IMR-90 (cell line): Measurements from ENCODE around the gene DAAM1. TPM values are rescaled to one million over a fixed set of nuclear protein-coding genes. Genes with fewer than 3 reads are reported as not detected.
A peak's percentile ranks its signal among the peaks of the same experiment; 100 is the strongest.

Experiments
- ATAC-seq: fragments of 200-7000 bp; cut with Tn5 transposase; 2 replicates; pipeline ENCODE4 v1.9.1; 2020; ENCODE audit warnings: low read depth, mild to moderate bottlenecking, moderate library complexity
- BruUV-seq: library from RNA; stranded (reverse); fragments of 400-500 nt; replicated peaks from 2 replicates; lab custom pipeline; 2021; lab: Mats Ljungman, UMichigan
- CTCF ChIA-PET: fragments of 300-600 bp; formaldehyde crosslinking; extraction: SDS; loops from one replicate; lab custom pipeline; 2021; ENCODE audit warnings: antibody characterized with exemption; lab: Yijun Ruan, JAX
- POLR2A ChIA-PET: fragments of 300-600 bp; sonication (Branson Sonifier 250); formaldehyde crosslinking; loops from one replicate; lab custom pipeline; 2022; ENCODE audit warnings: antibody characterized with exemption; ENCODE audit not compliant: unreplicated experiment; lab: Charles Lee
- DNase-seq: peaks from one replicate; pipeline ENCODE4 v3.0.0; 2013
- H2AFZ ChIP-seq: replicated peaks from 2 replicates; pipeline ENCODE3; 2013; ENCODE audit warnings: low read length, mild to moderate bottlenecking; ENCODE audit not compliant: poor library complexity
- H2AK5ac ChIP-seq: 2 replicates; pipeline ENCODE4 v1.6.1; 2013; ENCODE audit warnings: low read depth, low read length, inconsistent platforms
- H2AK9ac ChIP-seq: replicated peaks from 2 replicates; pipeline ENCODE3; 2013; ENCODE audit warnings: mild to moderate bottlenecking, low read depth, low read length, moderate library complexity; ENCODE audit not compliant: poor library complexity
- H2BK120ac ChIP-seq: 2 replicates; pipeline ENCODE4 v1.6.1; 2013; ENCODE audit warnings: low read depth, low read length, inconsistent platforms
- H2BK15ac ChIP-seq: 3 replicates; pipeline ENCODE4 v1.6.1; 2013; ENCODE audit warnings: low read depth, low read length, inconsistent platforms
- H2BK20ac ChIP-seq: 2 replicates; pipeline ENCODE4 v1.6.1; 2013; ENCODE audit warnings: low read depth, mild to moderate bottlenecking, inconsistent platforms, low read length, moderate library complexity
- H2BK5ac ChIP-seq: 2 replicates; pipeline ENCODE4 v1.6.1; 2013; ENCODE audit warnings: mild to moderate bottlenecking, low read depth, low read length, inconsistent platforms; ENCODE audit not compliant: poor library complexity, severe bottlenecking
- H3K14ac ChIP-seq: replicated peaks from 2 replicates; pipeline ENCODE4 v1.6.1; 2013; ENCODE audit warnings: low read depth, low read length, inconsistent platforms
- H3K18ac ChIP-seq: 2 replicates; pipeline ENCODE4 v1.6.1; 2013; ENCODE audit warnings: low read depth, low read length, control low read depth
- H3K23ac ChIP-seq: 2 replicates; pipeline ENCODE4 v1.6.1; 2013; ENCODE audit warnings: low read depth, low read length, inconsistent platforms
- H3K27ac ChIP-seq: 2 replicates; pipeline ENCODE4 v1.5.1; 2013; ENCODE audit warnings: mild to moderate bottlenecking, control low read depth, low read length; ENCODE audit not compliant: insufficient read depth
- H3K27me3 ChIP-seq: 2 replicates; pipeline ENCODE4 v1.6.1; 2013; ENCODE audit warnings: low read length; ENCODE audit not compliant: control insufficient read depth, insufficient read depth
- H3K36me3 ChIP-seq: 2 replicates; pipeline ENCODE4 v1.6.1; 2013; ENCODE audit warnings: low read length, mixed read lengths; ENCODE audit not compliant: control insufficient read depth, insufficient read depth
- H3K4ac ChIP-seq: 2 replicates; pipeline ENCODE4 v1.6.1; 2013; ENCODE audit warnings: low read depth, low read length, inconsistent platforms
- H3K4me1 ChIP-seq: 2 replicates; pipeline ENCODE4 v1.6.1; 2013; ENCODE audit warnings: low read length, mixed read lengths; ENCODE audit not compliant: control insufficient read depth, insufficient read depth
- H3K4me2 ChIP-seq: 2 replicates; pipeline ENCODE4 v1.6.1; 2013; ENCODE audit warnings: low read depth, mild to moderate bottlenecking, control low read depth, low read length, moderate library complexity
- H3K4me3 ChIP-seq: 2 replicates; pipeline ENCODE4 v1.5.1; 2013; ENCODE audit warnings: low read depth, mild to moderate bottlenecking, control low read depth, low read length, moderate library complexity; ENCODE audit not compliant: insufficient read depth
- H3K56ac ChIP-seq: 2 replicates; pipeline ENCODE4 v1.6.1; 2013; ENCODE audit warnings: low read length, inconsistent platforms; ENCODE audit not compliant: insufficient read depth; ENCODE audit errors: extremely low read depth
- H3K79me1 ChIP-seq, 2 experiments: 2 replicates each; pipeline ENCODE4 v1.6.1; 2013; ENCODE audit warnings: low read length in 2 of 2, inconsistent platforms in 1 of 2, low read depth in 1 of 2
- H3K9ac ChIP-seq: 2 replicates; pipeline ENCODE4 v1.6.1; 2013; ENCODE audit warnings: low read depth, low read length, control low read depth
- H3K9me1 ChIP-seq: 2 replicates; pipeline ENCODE4 v1.6.1; 2013; ENCODE audit warnings: low read length, inconsistent platforms; ENCODE audit not compliant: insufficient read depth
- H3K9me3 ChIP-seq: 2 replicates; pipeline ENCODE4 v1.6.1; 2013; ENCODE audit warnings: low read length; ENCODE audit not compliant: control insufficient read depth, insufficient read depth
- H4K20me1 ChIP-seq: 2 replicates; pipeline ENCODE4 v1.6.1; 2013; ENCODE audit warnings: low read length, inconsistent platforms; ENCODE audit not compliant: insufficient read depth
- H4K5ac ChIP-seq: 2 replicates; pipeline ENCODE4 v1.6.1; 2013; ENCODE audit warnings: mild to moderate bottlenecking, low read depth, low read length, control low read depth
- H4K8ac ChIP-seq, 2 experiments: 2 replicates each; pipeline ENCODE4 v1.6.1; 2013; ENCODE audit warnings: low read depth in 2 of 2, low read length in 2 of 2, control low read depth in 1 of 2, inconsistent platforms in 1 of 2
- H4K91ac ChIP-seq: 2 replicates; pipeline ENCODE4 v1.6.1; 2013; ENCODE audit warnings: low read depth, low read length, inconsistent platforms; ENCODE audit not compliant: insufficient read depth
- CHD1 ChIP-seq: IDR thresholded peaks from 2 replicates; pipeline ENCODE4 v1.6.1; 2012; ENCODE audit warnings: low read depth, low read length, improper control_type of control experiment
- NFE2L2 ChIP-seq: fragments of 150-350 bp; IDR thresholded peaks from 2 replicates; pipeline ENCODE4 v1.6.1; 2016; ENCODE audit warnings: low read depth, mild to moderate bottlenecking, low read length
- WGBS, 2 experiments: methylation state at CpG; one replicate each; pipeline versions ENCODE4 v1.1.5 to v1.1.7; 2013; ENCODE audit warnings: missing lambda C conversion rate in 2 of 2; ENCODE audit not compliant: insufficient read length in 1 of 2; ENCODE audit errors: extremely low coverage in 2 of 2; 5-methylcytosine and 5-hydroxymethylcytosine counted together
- dilution Hi-C: fragments of 300-500 bp; cut with HindIII; formaldehyde crosslinking; loops from one replicate; pipeline ENCODE4 v1.14.3; 2018; ENCODE audit warnings: low sequenced_read_pairs; ENCODE audit not compliant: unreplicated experiment
- in situ Hi-C: fragments of 300-500 bp; cut with MboI; formaldehyde crosslinking; loops from 3 replicates; pipeline ENCODE4 v1.14.3; 2019; ENCODE audit warnings: low sequenced_read_pairs, inconsistent platforms, mixed read lengths
- intact Hi-C: fragments of 100-400 bp; cut with micrococcal nuclease; formaldehyde crosslinking; loops from 2 replicates; pipeline ENCODE4 v1.10.0; 2022
- polyA plus RNA-seq, 3 experiments: library from polyadenylated mRNA; depleted of rRNA; stranded (reverse); fragments of >200 nt; gene quantifications; 2 replicates each; pipeline ENCODE4 v1.2.3, GENCODE V29; 2012; ENCODE audit warnings: low replicate concordance in 1 of 3
- total RNA-seq: library from RNA; depleted of rRNA; stranded (reverse); fragments of >200 nt; gene quantifications from 2 replicates; pipeline ENCODE4 v1.2.3, GENCODE V29; 2012
- TF ChIP-seq, protein P1 (sequence below): conservative IDR thresholded peaks from 2 replicates; pipeline ENCODE4 v1.5.1; 2012; ENCODE audit warnings: mild to moderate bottlenecking, low read depth, low read length, improper control_type of control experiment

The DAAM1 gene
- total and polyA plus RNA-seq, 2 of the 4 experiments (the other 2 are of a cell fraction) = 4.8 to 5.4 TPM

DNA sequence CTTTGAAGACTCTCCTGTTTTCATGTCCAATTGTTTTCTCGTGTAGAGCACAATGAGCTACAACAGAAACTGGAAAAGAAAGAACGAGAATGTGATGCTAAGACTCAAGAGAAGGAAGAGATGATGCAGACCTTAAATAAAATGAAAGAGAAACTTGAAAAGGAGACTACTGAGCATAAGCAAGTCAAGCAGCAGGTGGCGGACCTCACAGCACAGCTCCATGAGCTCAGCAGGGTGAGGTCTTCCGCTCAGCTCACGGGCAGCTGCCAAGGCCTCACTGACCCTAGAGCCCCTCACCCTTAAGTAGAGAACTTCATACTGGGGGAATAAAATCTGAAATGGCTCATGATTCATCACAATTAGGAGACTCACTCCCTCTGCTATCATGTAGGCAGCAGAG lies 142.0 kb downstream of the DAAM1 start:
- H4K5ac ChIP-seq = no peak overlapping the region
- no peak overlapping the region for H3K27ac ChIP-seq
- H2AK5ac ChIP-seq = no peak overlapping the region
- 0 out of 4 replicates have a peak, but pooled peaks cover 0 to 4% of the 10 kb centered on the region in 2 experiments for H3K79me1 ChIP-seq
- no peak overlapping the region for H2BK15ac ChIP-seq
- ChIA-PET CTCF (no interaction called here), POLR2A (no interaction called here)
- peaks cover 2% of the 10 kb centered on the region; the same call in 1 of the 2 replicates for H3K36me3 ChIP-seq
- H3K18ac ChIP-seq = no peak overlapping the region
- H3K27me3 ChIP-seq = no peaks in the 10 kb centered on the region
- no peaks in the 10 kb centered on the region for H3K9me3 ChIP-seq
- dilution Hi-C loops (no loop called here), in situ Hi-C loops (no loop called here), intact Hi-C loops (loop anchor here (5.0 kb wide), 1 partner anchor 138 kb away; no protein-coding TSS in a partner anchor)
- BruUV-seq = no TSS peak
- H4K91ac ChIP-seq = no peak overlapping the region
- peaks cover 7% of the 10 kb centered on the region for H3K4me1 ChIP-seq
- H3K9me1 ChIP-seq = peaks cover 6% of the 10 kb centered on the region
- no peak overlapping the region for H3K4me3 ChIP-seq
- H3K14ac ChIP-seq = no peak overlapping the region
- H4K20me1 ChIP-seq = no peaks in the 10 kb centered on the region
- no peak overlapping the region for H2BK20ac ChIP-seq
- no peak overlapping the region for H2BK5ac ChIP-seq
- H4K8ac ChIP-seq = no peak overlapping the region
- no peak overlapping the region for H2BK120ac ChIP-seq
- WGBS, 2 experiments = 33% methylated on average over 1 of the region's 5 CpGs; no CpG with 5 or more reads in 1 of the 2 experiments
- no peak overlapping the region for H3K4me2 ChIP-seq
- H2AK9ac ChIP-seq = no peak overlapping the region
- TF ChIP-seq, protein P1, sequence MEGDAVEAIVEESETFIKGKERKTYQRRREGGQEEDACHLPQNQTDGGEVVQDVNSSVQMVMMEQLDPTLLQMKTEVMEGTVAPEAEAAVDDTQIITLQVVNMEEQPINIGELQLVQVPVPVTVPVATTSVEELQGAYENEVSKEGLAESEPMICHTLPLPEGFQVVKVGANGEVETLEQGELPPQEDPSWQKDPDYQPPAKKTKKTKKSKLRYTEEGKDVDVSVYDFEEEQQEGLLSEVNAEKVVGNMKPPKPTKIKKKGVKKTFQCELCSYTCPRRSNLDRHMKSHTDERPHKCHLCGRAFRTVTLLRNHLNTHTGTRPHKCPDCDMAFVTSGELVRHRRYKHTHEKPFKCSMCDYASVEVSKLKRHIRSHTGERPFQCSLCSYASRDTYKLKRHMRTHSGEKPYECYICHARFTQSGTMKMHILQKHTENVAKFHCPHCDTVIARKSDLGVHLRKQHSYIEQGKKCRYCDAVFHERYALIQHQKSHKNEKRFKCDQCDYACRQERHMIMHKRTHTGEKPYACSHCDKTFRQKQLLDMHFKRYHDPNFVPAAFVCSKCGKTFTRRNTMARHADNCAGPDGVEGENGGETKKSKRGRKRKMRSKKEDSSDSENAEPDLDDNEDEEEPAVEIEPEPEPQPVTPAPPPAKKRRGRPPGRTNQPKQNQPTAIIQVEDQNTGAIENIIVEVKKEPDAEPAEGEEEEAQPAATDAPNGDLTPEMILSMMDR = 0 out of 2 replicates have a peak, but pooled peaks have one; percentile 3
- no peak for TF ChIP-seq NFE2L2
- no peak for TF ChIP-seq CHD1
- no peak overlapping the region for H2AFZ ChIP-seq
- peak; percentile 53 for DNase-seq
- ATAC-seq = no peak
- H3K9ac ChIP-seq = no peak overlapping the region
- H3K56ac ChIP-seq = no peak overlapping the region
- H3K23ac ChIP-seq = no peak overlapping the region
- no peak overlapping the region for H3K4ac ChIP-seq
